GM19468 (cell line): ENCODE results near the gene BRINP2.
"Not testable (repeated sequence)": the region's sequence is repeated elsewhere in the genome, so short reads cannot be mapped to it uniquely, and the experiment has no call there.

Experiments
- ATAC-seq: cut with Tn5 transposase; IDR thresholded peaks from one replicate; pipeline ENCODE4 v1.9.1; 2021; ENCODE audit warnings: mild to moderate bottlenecking, moderate library complexity, moderate number of reproducible peaks; ENCODE audit not compliant: unreplicated experiment; ENCODE audit errors: extremely low read depth

BRINP2 gene

DNA sequence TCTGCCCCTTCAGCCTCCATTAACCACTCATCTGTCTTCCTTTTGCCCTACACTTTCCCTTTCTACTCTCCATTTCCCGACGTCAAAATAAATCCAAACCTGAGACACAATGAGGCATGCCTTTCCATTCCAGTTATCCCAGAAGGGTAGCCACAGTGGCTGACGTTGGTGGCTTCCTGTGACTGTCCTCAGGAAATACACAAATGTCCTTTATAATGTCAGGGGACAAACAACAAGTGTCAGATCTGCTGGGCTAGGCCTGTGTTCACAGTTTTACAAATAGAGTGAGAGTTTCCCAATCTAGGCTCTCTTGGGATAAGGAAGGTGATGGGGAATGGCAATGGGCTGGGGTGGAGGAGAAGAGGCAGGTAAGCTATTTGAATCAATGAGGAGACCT lies 135.3 kb downstream of the BRINP2 start:
- no peak for ATAC-seq

DNA sequence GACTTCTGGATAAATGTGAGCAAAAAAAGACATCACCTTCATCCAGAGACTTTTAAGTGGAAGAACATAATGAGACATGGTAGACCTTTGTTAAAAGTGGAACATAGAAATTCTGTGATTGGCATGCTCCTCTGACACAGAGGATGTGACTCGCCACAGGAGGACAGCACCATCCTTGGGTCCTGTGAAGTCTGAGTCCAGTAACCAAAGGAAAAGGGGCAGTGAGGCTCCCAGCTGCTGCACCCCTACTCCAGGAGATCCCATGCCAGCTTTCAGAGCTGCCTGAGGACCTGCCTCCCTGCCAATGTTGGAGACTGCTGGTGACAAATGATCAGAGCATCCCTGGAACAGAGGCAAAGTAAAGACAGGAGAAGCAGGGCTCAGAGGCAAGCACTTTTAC lies 136.2 kb downstream of the BRINP2 start:
- ATAC-seq, result no peak

DNA sequence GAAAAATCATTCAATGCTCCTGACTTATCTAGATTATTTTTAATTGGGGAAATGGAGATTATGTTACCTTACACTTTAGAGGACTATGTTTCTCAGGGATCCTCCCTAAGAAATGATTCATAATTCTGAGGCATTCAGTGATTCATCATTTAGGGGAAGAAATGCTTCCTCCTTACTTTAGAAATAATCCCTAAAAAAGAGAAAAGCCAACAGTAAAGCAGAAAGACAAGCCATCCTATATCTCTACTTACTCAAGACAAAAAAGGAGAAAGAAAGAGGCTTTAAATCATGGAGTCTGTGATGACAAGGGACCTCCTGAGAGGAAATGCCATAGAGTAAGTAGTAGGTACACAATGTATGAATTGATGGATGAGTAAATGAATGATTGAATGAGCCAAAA lies 137.0 kb downstream of the BRINP2 start:
- no peak for ATAC-seq

DNA sequence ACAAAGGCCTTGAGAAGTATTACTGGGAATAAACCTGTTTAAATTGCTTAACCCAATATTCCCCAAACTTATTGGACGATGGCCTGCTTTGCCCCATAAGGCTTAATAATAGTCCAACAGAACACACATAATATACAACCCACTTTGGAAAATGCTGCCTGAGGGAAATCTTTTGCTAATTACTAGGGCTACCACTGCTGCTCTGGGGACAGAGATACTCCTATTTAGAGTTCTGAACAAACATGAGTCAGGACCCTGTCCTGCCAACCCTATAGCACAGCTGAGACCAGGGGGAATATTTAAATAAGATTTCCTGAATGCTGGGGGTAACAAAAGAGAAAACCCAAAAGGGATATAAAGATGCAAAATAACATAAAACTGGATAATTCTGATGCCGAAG lies 139.1 kb downstream of the BRINP2 start:
- ATAC-seq, result no peak

DNA sequence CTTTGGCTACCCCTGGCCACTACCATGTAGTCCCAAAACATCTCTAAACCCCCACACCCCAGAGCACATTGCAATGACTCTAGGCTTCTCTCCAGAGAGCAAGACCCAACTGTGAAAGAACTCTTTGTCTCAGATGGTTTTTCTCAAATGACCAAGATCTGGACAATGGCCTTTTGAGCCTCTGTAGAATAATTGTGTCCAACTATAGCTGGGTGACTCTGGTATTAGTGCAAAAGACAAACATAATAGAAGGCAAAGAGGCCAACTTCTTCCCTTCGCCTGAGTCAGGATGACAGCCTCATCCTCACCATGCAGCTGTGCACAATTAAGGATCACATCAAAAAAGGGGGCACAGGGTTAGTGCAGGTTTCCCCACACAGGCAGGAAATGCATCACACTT lies 139.6 kb downstream of the BRINP2 start:
- no peak for ATAC-seq

DNA sequence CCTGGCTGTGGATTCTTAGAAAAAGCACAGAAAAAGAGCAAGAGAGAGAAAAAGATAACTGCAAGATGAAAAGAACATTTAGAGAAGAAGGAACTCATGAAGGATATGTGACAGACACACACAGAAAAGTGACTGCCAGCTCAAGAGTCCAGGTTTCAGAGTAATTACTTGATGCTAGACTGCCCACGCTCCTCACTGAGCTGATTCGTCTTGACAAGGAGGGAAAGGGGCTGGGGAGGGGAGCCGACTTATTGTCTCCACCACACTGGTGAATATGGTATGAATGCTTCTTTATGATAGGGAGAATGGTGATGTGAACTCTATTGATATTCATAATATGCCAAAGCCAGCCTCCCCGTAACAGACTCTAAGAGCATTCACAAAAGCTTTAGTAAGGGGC lies 140.4 kb downstream of the BRINP2 start:
- ATAC-seq, result no peak

DNA sequence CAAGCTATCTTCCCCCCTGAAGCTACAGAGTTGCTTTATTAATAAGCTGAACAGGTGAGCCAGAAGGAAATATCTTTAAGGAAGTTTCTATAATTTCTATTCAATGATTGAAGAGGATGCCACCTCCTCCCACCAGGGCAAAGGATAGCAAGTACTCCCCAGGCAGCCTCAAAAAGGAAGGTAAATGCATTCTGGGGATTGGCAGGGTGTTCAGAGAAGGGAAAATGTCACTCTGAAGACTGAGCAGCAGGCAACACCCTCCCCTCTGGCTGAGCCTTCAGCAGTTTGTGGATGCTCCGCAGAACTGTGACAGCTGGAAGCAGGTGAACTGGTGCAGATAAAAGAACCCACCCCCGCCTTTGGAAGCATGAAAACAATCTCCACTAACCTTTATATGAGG lies 140.8 kb downstream of the BRINP2 start:
- no peak for ATAC-seq

DNA sequence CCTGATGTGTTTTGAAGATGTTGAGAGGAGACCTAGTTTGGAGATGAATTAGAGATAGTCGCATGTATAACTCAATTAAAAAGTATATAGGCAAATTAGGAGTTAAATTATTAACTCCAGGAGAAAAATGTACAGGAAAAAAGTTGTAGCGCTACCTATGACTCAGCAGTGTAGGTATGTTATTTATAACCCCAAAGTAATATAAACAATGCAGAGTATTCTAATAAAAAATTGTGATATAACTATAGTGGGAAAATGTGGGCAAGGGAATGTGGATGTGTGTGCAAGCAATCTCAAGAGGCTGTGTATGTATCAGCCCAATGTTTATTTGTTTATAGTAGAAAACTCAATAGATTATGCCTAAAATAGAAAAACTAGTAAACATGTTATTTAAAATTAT lies 144.5 kb downstream of the BRINP2 start:
- no peak for ATAC-seq

DNA sequence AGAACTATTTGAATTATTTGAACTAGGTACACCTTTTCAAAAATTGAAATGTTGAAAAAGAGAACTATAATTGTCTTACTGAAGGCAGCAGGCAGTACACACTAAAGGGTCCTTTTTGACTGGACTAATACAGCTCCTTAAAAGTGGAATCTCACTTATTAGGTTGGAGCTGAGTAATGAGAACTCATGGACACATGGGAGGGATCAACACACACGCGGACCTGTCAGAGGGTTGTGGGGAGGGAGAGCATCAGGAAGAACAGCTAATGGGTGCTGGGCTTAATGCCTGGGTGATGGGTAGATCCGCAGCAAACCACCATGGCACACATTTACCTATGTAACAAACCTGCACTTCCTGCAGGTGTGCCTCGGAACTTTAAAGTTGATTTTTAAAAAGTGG lies 145.0 kb downstream of the BRINP2 start:
- no peak for ATAC-seq

DNA sequence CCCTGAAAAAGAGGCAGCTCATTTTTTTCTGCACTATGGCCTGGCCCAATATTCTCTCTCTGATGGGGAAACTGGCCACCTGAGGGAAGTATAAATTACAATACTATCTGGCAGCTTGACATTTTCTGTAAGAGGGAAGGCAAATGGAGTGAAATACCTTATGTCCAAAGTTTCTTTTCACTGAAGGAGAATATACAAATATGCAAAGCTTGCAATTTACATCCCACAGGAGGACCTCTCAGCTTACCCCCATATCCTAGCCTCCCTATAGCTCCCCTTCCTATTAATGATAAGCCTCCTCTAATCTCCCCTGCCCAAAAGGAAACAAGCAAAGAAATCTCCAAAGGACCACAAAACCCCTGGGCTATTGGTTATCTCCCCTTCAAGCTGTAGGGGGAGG lies 150.7 kb downstream of the BRINP2 start:
- not testable (repeated sequence) for ATAC-seq

DNA sequence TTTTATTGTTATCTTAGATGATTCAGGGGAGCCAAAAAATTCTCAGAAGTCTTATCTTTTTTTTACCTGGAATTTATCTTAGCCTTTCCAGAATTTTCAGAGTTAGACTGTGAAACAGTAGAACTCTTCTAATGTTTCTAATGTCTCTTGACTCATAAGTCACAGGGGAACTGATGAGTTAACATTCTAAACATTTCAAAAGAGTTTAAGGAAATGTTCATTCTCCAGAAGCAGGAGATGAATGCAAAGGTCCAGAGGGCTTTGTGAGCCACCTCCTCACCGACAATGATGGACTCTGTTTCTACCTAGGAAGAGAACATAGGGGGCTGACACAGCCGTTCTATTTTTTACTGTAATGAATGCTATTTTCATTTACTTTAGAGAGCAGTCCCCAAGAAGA lies 157.5 kb downstream of the BRINP2 start:
- no peak for ATAC-seq

DNA sequence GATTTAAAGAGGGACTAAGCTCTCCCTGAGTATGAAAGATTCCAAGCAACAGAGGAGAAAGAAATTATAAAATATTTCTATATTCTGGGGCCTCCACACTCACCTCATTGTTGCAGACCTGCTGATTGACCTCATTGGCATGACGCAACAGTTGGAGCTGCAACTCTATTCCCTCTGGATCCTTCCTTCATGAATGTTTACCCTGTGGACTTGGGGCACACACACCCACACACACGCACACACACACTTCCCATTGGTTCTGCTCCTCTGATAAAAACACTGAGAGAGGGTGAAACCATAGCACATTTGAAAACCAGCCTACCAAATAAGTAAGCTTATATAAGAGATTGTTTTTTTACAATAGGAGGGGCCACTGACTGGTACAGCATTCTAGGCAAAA lies 159.1 kb downstream of the BRINP2 start:
- no peak for ATAC-seq
